K562 (cell line): ENCODE data around the gene NACAD.

Experiments used
- NFATC3 ChIP-seq: fragments of 450-650 bp; IDR thresholded peaks from 2 replicates; pipeline ENCODE4 v1.6.1; 2017; ENCODE audit warnings: mild to moderate bottlenecking
- TF ChIP-seq, protein P1 (sequence below): sonication (generic); formaldehyde crosslinking; IDR thresholded peaks from 2 replicates; pipeline ENCODE4 v1.9.0; 2022; ENCODE audit warnings: mild to moderate bottlenecking, missing genetic modification reagents

GRCh38 chr7:45123913-45124710 lies 35.3 kb upstream of the NACAD start:
- no peak for TF ChIP-seq NFATC3
- TF ChIP-seq, protein P1, sequence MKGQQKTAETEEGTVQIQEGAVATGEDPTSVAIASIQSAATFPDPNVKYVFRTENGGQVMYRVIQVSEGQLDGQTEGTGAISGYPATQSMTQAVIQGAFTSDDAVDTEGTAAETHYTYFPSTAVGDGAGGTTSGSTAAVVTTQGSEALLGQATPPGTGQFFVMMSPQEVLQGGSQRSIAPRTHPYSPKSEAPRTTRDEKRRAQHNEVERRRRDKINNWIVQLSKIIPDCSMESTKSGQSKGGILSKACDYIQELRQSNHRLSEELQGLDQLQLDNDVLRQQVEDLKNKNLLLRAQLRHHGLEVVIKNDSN, result no peak
